Smooth muscle cell (in vitro differentiated cells): ENCODE data around the gene STARD7. TPM values are rescaled to one million over a fixed set of nuclear protein-coding genes. Genes with fewer than 3 reads are reported as not detected.

Experiments used
- DNase-seq: peaks from one replicate; lab custom pipeline; 2025; ENCODE audit not compliant: unreplicated experiment; lab: John Stamatoyannopoulos, UW
- H2AFZ ChIP-seq: fragments of 200-600 bp; sonication (generic); 2 replicates; pipeline ENCODE4 v1.6.0; 2016; ENCODE audit warnings: antibody characterized with exemption, low read depth, mild to moderate bottlenecking
- H3F3A ChIP-seq: fragments of 200-600 bp; sonication (generic); 2 replicates; pipeline ENCODE4 v1.6.0; 2017; ENCODE audit warnings: antibody characterized with exemption, low read depth
- H3K27ac ChIP-seq: fragments of 200-600 bp; sonication (generic); 2 replicates; pipeline ENCODE4 v1.5.1; 2016; ENCODE audit warnings: low read depth, mild to moderate bottlenecking
- H3K27me3 ChIP-seq: fragments of 200-600 bp; sonication (generic); 2 replicates; pipeline ENCODE4 v1.6.1; 2016; ENCODE audit warnings: low read depth, mild to moderate bottlenecking
- H3K36me3 ChIP-seq: fragments of 200-600 bp; sonication (generic); 2 replicates; pipeline ENCODE4 v1.5.1; 2016; ENCODE audit warnings: low read depth
- H3K4me1 ChIP-seq: fragments of 200-600 bp; sonication (generic); 2 replicates; pipeline ENCODE4 v1.5.1; 2016; ENCODE audit warnings: low read depth
- H3K4me2 ChIP-seq: fragments of 200-600 bp; sonication (generic); 2 replicates; pipeline ENCODE4 v1.6.0; 2016; ENCODE audit warnings: mild to moderate bottlenecking
- H3K4me3 ChIP-seq: fragments of 200-600 bp; sonication (generic); 2 replicates; pipeline ENCODE4 v1.5.1; 2016; ENCODE audit warnings: mild to moderate bottlenecking
- H3K79me2 ChIP-seq: fragments of 200-600 bp; sonication (generic); 2 replicates; pipeline ENCODE4 v1.6.0; 2016; ENCODE audit warnings: low read depth, mild to moderate bottlenecking
- H3K9ac ChIP-seq: fragments of 200-600 bp; sonication (generic); 2 replicates; pipeline ENCODE4 v1.6.0; 2016; ENCODE audit warnings: low read depth
- H3K9me3 ChIP-seq: fragments of 200-600 bp; sonication (generic); replicated peaks from 2 replicates; pipeline ENCODE4 v1.5.1; 2016; ENCODE audit warnings: low read depth
- H4K20me1 ChIP-seq: fragments of 200-600 bp; sonication (generic); 2 replicates; pipeline ENCODE4 v1.6.0; 2016; ENCODE audit warnings: low read depth
- CTCF ChIP-seq: fragments of 200-600 bp; sonication (generic); IDR thresholded peaks from 2 replicates; pipeline ENCODE4 v1.5.1; 2017; ENCODE audit warnings: borderline replicate concordance, mild to moderate bottlenecking, antibody characterized with exemption; ENCODE audit not compliant: insufficient read depth, poor library complexity, severe bottlenecking
- WGBS: methylation state at CpG from one replicate; pipeline ENCODE4 v1.1.7; 2016; ENCODE audit warnings: low lambda C conversion rate; 5-methylcytosine and 5-hydroxymethylcytosine counted together
- polyA plus RNA-seq: library from polyadenylated mRNA; unstranded; fragments of >200 nt; fragmentation: Nextera tagmentation; extraction: Ambion mirVana; gene quantifications from 2 replicates; pipeline ENCODE4 v1.2.1, GENCODE V29; 2016
- total RNA-seq: library from RNA; depleted of rRNA; stranded (reverse); fragments of >200 nt; gene quantifications from 2 replicates; pipeline ENCODE4 v1.2.3, GENCODE V29; 2014

STARD7 gene
- total and polyA plus RNA-seq, 2 experiments from 2014 or later, result 62.3 to 64.4 TPM

- Histone ChIP-seq H3F3A (no peaks in the 10 kb centered on the region), H3K4me3 (no peak overlapping the region), H3K9me3 (no peaks in the 10 kb centered on the region), H3K9ac (no peak overlapping the region), H3K79me2 (no peaks in the 10 kb centered on the region), H4K20me1 (no peaks in the 10 kb centered on the region), H3K4me2 (no peak overlapping the region), H3K27me3 (no peaks in the 10 kb centered on the region), H3K4me1 (no peaks in the 10 kb centered on the region), H3K27ac (no peak overlapping the region), H2AFZ (no peak overlapping the region), H3K36me3 (no peaks in the 10 kb centered on the region)
- 52% methylated on average over 8 of the region's 8 CpGs for WGBS
- peak; percentile 86 for TF ChIP-seq CTCF
- peak; percentile 26 for DNase-seq
Measured at GRCh38 chr2:96174251-96175144, 34.1 kb downstream of the STARD7 start.

- no peaks in the 10 kb centered on the region for H3K9me3 ChIP-seq
- no peak for TF ChIP-seq CTCF
- whole genome bisulfite sequencing, result 94% methylated on average over 15 of the region's 15 CpGs
- no peaks in the 10 kb centered on the region for H3K79me2 ChIP-seq
- no peaks in the 10 kb centered on the region for H3K27me3 ChIP-seq
- no peaks in the 10 kb centered on the region for H3K36me3 ChIP-seq
- H3K4me1 ChIP-seq, result no peaks in the 10 kb centered on the region
- no peak for DNase-seq
- no peak overlapping the region for H3K4me2 ChIP-seq
- H3K9ac ChIP-seq, result no peak overlapping the region
- no peak overlapping the region for H3K4me3 ChIP-seq
- no peak overlapping the region for H2AFZ ChIP-seq
- H3F3A ChIP-seq, result no peaks in the 10 kb centered on the region
- no peaks in the 10 kb centered on the region for H4K20me1 ChIP-seq
- no peak overlapping the region for H3K27ac ChIP-seq
Measured at GRCh38 chr2:96171831-96172230, 36.8 kb downstream of the STARD7 start.

GRCh38 chr2:96170626-96171025 lies 38.0 kb downstream of the STARD7 start:
- no peaks in the 10 kb centered on the region for H4K20me1 ChIP-seq
- no peak overlapping the region for H3K4me3 ChIP-seq
- no peaks in the 10 kb centered on the region for H3K79me2 ChIP-seq
- no peak overlapping the region for H3K27ac ChIP-seq
- no peaks in the 10 kb centered on the region for H3K4me1 ChIP-seq
- H3K27me3 ChIP-seq, result no peaks in the 10 kb centered on the region
- H3K9me3 ChIP-seq, result no peaks in the 10 kb centered on the region
- TF ChIP-seq CTCF, result no peak
- H3K9ac ChIP-seq, result no peak overlapping the region
- no peaks in the 10 kb centered on the region for H3K36me3 ChIP-seq
- DNase-seq, result no peak
- no peaks in the 10 kb centered on the region for H3F3A ChIP-seq
- no peak overlapping the region for H3K4me2 ChIP-seq
- no peak overlapping the region for H2AFZ ChIP-seq
- 95% methylated on average over 3 of the region's 3 CpGs for WGBS
